NOMO-1 (cell line): ENCODE measurements around the gene RORC.
"Not testable (repeated sequence)": the region's sequence is repeated elsewhere in the genome, so short reads cannot be mapped to it uniquely, and the experiment has no call there.

ENCODE experiments used
- DNase-seq, 2 experiments: peaks; one replicate each; lab custom pipeline; 2025; ENCODE audit not compliant: unreplicated experiment in 2 of 2; lab: John Stamatoyannopoulos, UW

Gene RORC

DNA sequence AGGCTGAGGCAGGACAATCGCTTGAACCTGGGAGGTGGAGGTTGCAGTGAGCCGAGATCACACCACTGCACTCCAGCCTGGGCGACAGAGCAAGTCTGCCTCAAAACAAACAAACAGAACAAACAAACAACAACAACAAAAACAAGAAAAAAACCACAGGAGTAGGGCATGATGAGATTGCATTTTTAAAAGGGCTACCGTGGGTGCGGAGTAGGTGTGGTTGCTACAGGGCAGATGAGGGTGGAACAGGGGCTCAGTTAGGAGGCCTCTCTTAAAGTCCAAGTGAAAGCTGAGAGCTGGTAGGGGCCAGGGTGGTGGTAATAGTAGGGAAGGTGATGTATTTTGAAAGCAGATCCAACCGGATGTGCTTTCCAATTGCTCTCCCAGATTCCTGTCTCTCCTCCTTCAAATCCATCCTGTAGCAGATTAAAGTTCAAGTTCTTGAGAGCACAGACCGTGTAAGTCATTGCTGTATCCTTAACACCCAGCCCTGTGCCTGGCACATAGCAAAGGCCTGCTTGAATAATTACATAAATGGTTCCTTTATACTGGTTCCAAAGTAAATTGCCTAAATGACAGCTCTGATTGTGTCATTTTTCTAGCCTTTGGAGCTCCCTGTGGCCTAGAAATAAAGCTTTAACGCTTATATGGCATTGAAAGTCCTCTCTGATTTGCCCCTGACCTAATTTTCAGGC, 22.2 kb downstream of the RORC start:
- DNase-seq = no peak

DNA sequence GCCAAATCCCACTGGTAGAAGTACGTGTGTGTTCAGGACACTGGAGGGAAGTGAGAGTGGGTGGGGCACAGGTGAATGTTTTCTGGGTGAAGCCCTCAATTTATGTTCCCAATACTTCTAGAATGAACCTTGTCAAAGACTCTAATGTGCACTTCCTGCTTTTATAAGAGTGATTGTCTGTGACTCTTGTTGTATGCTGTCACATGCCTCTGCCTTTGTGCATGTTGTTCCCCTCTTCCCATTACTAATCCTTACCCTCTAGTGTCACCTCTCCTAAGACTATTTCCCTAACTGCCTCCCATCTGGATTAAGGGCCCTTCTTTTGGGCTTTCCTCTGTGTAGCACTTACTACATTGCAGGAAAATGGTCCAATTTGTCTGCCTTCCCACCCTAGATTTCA, 23.8 kb downstream of the RORC start:
- DNase-seq = no peak

DNA sequence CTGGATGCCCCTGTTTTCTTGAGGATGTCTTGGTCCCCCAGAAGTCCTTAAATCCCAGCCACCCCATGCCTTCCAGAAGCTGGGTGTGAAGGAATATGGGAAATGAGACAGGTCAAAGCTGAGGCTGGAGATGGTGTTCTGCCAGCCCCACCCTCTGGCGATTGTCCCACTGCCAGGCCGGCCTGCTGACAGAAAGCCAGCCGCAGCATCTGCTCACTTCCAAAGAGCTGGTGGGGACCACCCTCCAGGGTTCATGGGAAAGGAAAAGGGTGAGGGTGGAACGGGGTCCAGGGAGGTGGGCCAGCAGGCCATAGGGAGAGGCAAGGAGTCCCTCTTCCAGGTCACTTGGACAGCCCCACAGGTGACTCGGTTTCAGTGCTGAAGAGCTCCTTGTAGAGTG, 24.5 kb downstream of the RORC start:
- DNase-seq = no peak

DNA sequence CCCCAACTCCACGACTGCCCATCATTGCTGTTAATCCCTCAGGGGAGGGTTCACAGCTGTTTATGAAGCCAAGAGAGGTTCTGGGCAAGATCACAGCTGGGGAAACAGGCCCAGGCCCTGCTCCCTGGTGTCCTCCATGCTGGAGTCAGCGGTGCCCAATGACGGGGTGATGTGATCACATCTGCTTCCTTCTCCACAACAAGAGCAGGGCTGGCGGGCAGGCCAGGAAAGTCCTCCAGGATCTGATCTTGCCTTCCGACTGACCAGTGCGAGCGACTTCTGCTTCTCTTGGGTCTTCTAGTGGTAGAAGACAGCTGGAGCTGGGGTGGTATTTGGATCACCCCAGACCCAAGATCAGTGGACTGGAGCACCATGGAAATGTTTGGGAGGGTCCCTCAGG, 25.4 kb downstream of the RORC start:
- no peak for DNase-seq

- no peak for DNase-seq
These were observed 26.4 kb downstream of the RORC start, which contains the start of gene LINGO4 for GRCh38 chr1:151805066-151805820. Gene LINGO4, minus strand, starts transcription at chr1:151805419. Its CDS starts 2,715 bp downstream, at chr1:151802704.

DNA sequence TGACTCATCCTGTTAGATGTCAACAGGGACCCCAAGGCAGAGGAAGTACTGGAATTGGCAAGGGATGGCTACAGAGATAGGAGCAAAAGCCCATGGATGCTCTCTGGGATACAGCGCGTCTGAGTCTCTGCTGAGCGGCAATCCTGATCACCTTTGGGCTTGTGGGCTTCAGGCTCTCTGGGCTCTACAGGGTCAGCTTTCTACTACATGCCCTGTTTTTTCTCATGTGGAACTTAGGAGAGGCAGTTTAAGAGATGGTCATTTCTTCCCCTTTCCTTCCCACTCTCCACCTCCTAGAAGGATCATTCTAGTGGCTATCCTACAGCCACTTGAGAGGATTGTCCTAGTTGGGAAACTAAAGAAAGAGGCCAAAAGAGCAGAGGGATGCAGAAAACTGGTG, 27.7 kb downstream of the RORC start:
- no peak for DNase-seq

- DNase-seq = no peak
These were observed 28.4 kb downstream of the RORC start for GRCh38 chr1:151803164-151803563.

- no peak for DNase-seq
These were observed 29.2 kb downstream of the RORC start for GRCh38 chr1:151802372-151802771.

- no peak for DNase-seq
These were observed 29.8 kb downstream of the RORC start for GRCh38 chr1:151801846-151802245.

- no peak for DNase-seq
These were observed 30.2 kb downstream of the RORC start for GRCh38 chr1:151801310-151801820.

- DNase-seq = no peak
These were observed 30.8 kb downstream of the RORC start for GRCh38 chr1:151800830-151801229.

DNA sequence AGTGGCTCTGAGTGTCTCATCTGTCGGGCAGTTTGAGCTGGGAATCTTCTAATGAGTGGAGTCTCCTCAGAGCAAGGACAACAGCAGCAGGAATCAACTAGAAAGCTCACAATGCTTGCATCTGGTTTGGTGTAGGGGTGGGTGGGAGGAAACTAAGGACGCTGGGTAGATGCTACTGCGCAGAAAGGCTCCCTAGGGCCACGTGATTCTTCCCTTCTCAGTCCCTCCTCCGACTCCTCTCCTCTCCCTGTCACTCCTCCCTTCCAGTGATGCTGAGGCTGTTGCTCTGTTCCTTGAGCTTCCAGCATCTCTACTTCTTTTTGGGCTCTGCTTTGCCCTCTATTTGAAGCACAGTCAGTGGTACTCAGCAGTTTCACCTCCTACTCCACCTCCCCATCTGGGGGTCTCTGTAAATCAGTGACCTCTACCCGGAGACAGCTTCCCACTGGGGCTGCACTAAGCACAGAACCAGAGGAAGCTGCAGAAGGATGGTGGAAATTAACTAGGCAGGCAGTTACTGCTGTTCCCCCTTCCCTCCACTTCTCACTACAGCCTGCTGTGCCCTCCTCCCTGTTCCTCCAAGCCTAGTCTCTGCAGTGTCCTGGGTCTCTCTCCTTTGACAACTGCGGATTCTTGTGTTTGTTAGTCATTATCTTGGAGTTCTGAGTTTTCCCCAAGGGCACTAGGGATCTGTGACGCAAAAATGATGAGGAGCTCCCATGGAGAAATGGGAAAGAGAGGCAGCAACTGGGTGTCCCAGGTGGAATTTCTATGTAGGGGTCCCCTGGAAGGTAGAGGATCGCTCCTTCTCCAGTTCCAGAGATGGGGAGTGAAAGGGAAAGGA, 32.2 kb downstream of the RORC start:
- DNase-seq = no peak

GRCh38 chr1:151798571-151798970, 33.0 kb downstream of the RORC start:
- DNase-seq = no peak

DNA sequence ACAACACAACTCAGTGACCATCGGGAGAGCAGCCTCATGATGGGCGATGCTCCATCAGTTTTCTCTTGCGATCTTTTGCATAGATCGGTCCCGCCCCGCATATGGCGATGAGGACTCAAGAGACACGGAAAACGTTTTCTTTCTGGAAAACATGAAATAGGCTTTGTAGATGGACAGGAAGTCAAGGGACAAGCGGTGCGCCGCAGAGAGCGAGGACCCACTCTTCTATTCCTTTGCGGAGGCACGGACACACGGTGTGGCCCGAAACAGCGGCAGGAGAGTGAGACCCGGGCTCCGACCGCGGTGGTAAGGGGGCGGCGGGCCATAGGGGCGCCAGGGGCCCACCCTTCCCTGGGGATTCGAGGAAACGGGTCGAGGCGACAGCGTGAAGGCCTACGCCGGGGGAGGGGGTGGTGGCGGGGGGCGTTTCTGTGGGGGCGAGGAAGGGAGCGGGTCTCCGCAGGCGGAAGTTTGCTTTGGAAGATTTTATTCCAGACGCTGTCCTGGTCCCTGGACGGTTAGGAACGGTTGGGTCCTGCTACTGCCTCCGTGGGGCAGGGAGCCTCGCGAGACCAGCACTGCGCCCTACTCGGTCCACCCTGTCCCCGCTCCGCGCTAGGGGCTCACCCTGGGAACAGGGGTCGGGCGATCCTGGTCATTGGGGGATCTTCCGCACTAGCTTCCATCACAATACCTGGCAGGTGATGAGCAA, 40.5 kb downstream of the RORC start:
- DNase-seq = peak in 1 of 2 experiments; percentile 61

- peak; percentile 98 to 99 for DNase-seq
These were observed 41.3 kb downstream of the RORC start, which contains the start of gene TDRKH for GRCh38 chr1:151790071-151790939. Gene TDRKH, minus strand, starts transcription at chr1:151790500. Its CDS starts 7,478 bp downstream, at chr1:151783022.

DNA sequence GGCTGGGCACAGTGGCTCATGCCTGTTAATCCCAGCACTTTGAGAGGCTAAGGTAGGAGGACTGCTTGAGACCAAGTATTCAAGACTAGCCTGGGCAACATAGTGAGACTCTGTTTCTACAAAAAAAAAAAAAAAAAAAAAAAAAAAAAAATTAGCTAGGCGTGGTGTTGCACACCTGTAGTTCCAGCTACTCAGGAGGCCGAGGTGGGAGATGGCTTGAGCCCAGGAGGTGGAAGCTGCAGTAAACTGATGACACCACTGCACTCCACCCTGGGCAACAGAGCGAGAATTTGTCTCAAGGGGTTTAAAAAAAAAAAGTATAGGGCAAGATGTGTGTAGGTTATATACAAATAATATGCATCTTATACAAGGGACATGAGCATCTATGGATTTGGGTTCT, 43.9 kb downstream of the RORC start:
- DNase-seq = no peak

GRCh38 chr1:151783796-151784195, 47.8 kb downstream of the RORC start:
- DNase-seq = no peak

- no peak for DNase-seq
These were observed 48.9 kb downstream of the RORC start for GRCh38 chr1:151782741-151783140.

DNA sequence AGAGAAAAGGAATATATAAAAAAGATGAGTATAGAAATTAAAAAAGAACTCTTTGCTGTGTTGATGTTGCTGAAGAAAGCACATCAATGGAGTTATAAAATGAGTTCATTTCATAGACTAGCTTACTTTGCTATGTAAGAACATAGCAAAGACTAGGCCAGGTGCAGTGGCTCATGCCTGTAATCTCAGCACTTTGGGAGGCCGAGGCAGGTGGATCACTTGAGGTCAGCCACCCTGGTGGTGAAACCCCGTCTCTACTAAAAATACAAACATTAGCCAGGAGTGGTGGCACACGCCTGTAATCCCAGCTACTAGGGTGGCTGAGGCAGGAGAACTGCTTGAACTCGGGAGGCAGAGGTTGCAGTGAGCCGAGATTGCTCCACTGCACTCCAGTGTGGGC, 49.6 kb downstream of the RORC start:
- DNase-seq = not testable (repeated sequence)
